ENCODE measurements around the gene FBXW11. TPM values are rescaled to one million over a fixed set of nuclear protein-coding genes. Genes with fewer than 3 reads are reported as not detected.
"Not testable (repeated sequence)": the region's sequence is repeated elsewhere in the genome, so short reads cannot be mapped to it uniquely, and the experiment has no call there.

FBXW11 gene
- total and polyA plus RNA-seq, 2 of the 8 experiments (the other 6 are each of a cell fraction or from before 2014, with no cell fraction given) = 45.0 to 75.6 TPM

DNA sequence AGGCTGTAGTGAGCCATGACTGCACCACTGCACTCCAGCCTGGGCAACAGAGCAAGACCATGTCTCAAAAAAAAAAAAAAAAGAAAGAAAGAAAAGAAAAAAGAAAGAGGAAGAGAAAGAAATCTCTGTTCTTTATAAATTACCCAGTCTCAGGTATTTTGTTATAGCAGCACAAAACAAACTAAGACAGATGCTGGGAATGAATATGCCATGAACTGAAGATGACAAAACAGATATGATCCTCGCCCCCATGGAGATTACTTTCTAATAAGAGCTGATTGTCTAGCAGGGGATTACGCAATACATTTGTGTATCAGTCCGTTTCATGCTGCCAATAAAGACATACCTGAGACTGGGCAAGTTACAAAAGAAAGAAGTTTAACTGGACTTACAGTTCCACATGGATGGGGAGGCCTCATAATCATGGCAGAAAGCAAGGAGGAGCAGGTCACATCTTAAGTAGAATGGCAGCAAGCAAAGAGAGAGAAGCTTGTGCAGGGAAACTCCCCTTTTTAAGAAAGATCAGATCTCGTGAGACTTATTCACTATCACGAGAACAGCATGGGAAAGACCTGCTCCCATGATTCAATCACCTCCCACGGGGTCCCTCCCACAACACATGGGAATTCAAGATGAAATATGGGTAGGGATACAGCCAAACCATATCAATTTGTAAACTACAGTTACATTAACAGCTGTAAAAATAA, 29.0 kb downstream of the FBXW11 start:
- DNase-seq (ENCODE audit: low read depth in 1 of 2, low spot score in 2 of 2); H3K23me2 ChIP-seq (ENCODE audit: low read depth, low read length); H3K14ac ChIP-seq (ENCODE audit: insufficient read length); FAIRE-seq; H4K5ac ChIP-seq (ENCODE audit: insufficient read length, low read depth, low read length); H3K18ac ChIP-seq (ENCODE audit: extremely low read depth, low read length); H3K23ac ChIP-seq (ENCODE audit: insufficient read length); H3K56ac ChIP-seq (replicated peaks; ENCODE audit: insufficient read length, low read depth, low read length); H3K36me3 ChIP-seq (ENCODE audit: control insufficient read depth in 2 of 4, insufficient read depth in 4 of 4, low read length in 3 of 4); H3K79me1 ChIP-seq (ENCODE audit: low read depth, low read length); H3K9ac ChIP-seq (replicated peaks in 1 of 4; ENCODE audit: extremely low read depth in 1 of 4, low read depth in 3 of 4, low read length in 3 of 4); H2AFZ ChIP-seq (ENCODE audit: low read length); H3K9me3 ChIP-seq (ENCODE audit: insufficient read depth in 2 of 2, low read depth in 1 of 2, low read length in 1 of 2); H4K8ac ChIP-seq (ENCODE audit: extremely low read depth, insufficient read depth, low read length); H2BK15ac ChIP-seq (ENCODE audit: low read length); H2BK120ac ChIP-seq (replicated peaks; ENCODE audit: low read depth, low read length); H3K4ac ChIP-seq (replicated peaks; ENCODE audit: insufficient read length, low read depth, low read length); H4K91ac ChIP-seq (replicated peaks; ENCODE audit: insufficient read length, low read length); H3K27me3 ChIP-seq (replicated peaks in 1 of 4; ENCODE audit: control insufficient read depth in 3 of 4, extremely low read depth in 1 of 4, insufficient read depth in 3 of 4, low read length in 3 of 4): not testable (repeated sequence)
- H3K4me1 ChIP-seq (replicated peaks in 1 of 4; ENCODE audit: control insufficient read depth in 3 of 4, insufficient read depth in 4 of 4, low read length in 3 of 4) = peaks cover 11 to 40% (median 33%) of the 10 kb centered on the region in 4 experiments
- H3K4me3 ChIP-seq (ENCODE audit: extremely low read depth in 1 of 4, insufficient read depth in 2 of 4, low read depth in 3 of 4, low read length in 4 of 4) = peak overlapping the region in 1 of 4 experiments; percentile 45; a peak in 1 of 8 replicates
- peaks cover 28 to 100% of the 10 kb centered on the region in 2 experiments for H3K79me2 ChIP-seq (ENCODE audit: control insufficient read depth in 1 of 2, insufficient read depth in 2 of 2, low read length in 2 of 2)
- H2AK5ac ChIP-seq (ENCODE audit: low read depth, low read length) = peak overlapping the region; percentile 60; the same call in 1 of the 2 replicates
- H3K4me2 ChIP-seq (ENCODE audit: insufficient read depth in 1 of 2, low read depth in 2 of 2, low read length in 2 of 2) = peak overlapping the region; percentile 29 to 83; a peak in 2 of 4 replicates
- H3K27ac ChIP-seq (ENCODE audit: low read depth, low read length) = 0 out of 2 replicates have a peak overlapping the region, but pooled peaks have one; percentile 49
- 76% methylated on average over 6 of the region's 6 CpGs; no CpG with 5 or more reads in 1 of the 2 experiments for WGBS, 2 experiments (ENCODE audit: extremely low coverage in 1 of 2, insufficient coverage in 1 of 2, insufficient read length in 1 of 2, insufficient replicate concordance in 2 of 2, low coverage in 1 of 2, low lambda C conversion rate in 2 of 2, missing lambda C conversion rate in 1 of 2)
- peak overlapping the region; percentile 6; the same call in 1 of the 2 replicates for H2BK12ac ChIP-seq (ENCODE audit: low read depth, low read length)
- H4K20me1 ChIP-seq (replicated peaks in 1 of 2; ENCODE audit: control insufficient read depth in 1 of 2, insufficient read depth in 2 of 2, low read length in 2 of 2) = peaks cover 9 to 13% of the 10 kb centered on the region in 2 experiments
- 0 out of 2 replicates have a peak overlapping the region, but pooled peaks have one; percentile 29 for H2BK20ac ChIP-seq (ENCODE audit: low read length)
- peak; percentile 95 for TF ChIP-seq CEBPB (IDR thresholded peaks at IDR 0.05; ENCODE audit: low read depth, low read length)
- CTCF ChIA-PET (ENCODE audit: partially characterized antibody) = interaction anchor here (0.7 to 2.1 kb wide), 8 partner anchors 8 to 69 kb away, joined by 3 to 6 read pairs (median 4); no protein-coding TSS in a partner anchor
- POLR2A ChIA-PET (ENCODE audit: partially characterized antibody) = interaction anchor here (0.8 to 6.6 kb wide), 9 partner anchors 9 to 56 kb away, joined by 3 to 66 read pairs (median 4); partner anchors contain the start of gene FBXW11
- 0 out of 2 replicates have a peak overlapping the region, but pooled peaks have one; percentile 80 for H2BK5ac ChIP-seq (ENCODE audit: low read depth, low read length)

Measured in H1 (cell line).